Right renal cortex interstitium (tissue), 3 donors: Measurements from ENCODE around the gene PLEKHF1. TPM values are rescaled to one million over a fixed set of nuclear protein-coding genes. Genes with fewer than 3 reads are reported as not detected.
"Not testable (repeated sequence)": the region's sequence is repeated elsewhere in the genome, so short reads cannot be mapped to it uniquely, and the experiment has no call there.

ENCODE experiments used
- DNase-seq, 3 donors: peaks; one replicate each; pipeline ENCODE4 v3.0.0-alpha.2; 2013; ENCODE audit warnings: low read depth in 3 of 3, low spot score in 2 of 3
- polyA plus RNA-seq, 3 donors: library from polyadenylated mRNA; unstranded; fragments of 120-200 nt; gene quantifications; one replicate each; pipeline ENCODE4 v1.2.1, GENCODE V29; 2013; ENCODE audit not compliant: insufficient read length in 3 of 3

PLEKHF1 gene, protein sequence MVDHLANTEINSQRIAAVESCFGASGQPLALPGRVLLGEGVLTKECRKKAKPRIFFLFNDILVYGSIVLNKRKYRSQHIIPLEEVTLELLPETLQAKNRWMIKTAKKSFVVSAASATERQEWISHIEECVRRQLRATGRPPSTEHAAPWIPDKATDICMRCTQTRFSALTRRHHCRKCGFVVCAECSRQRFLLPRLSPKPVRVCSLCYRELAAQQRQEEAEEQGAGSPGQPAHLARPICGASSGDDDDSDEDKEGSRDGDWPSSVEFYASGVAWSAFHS
- polyA plus RNA-seq = 1 to 10 TPM; 1.2 to 1.7 (median 1.5) TPM

DNA sequence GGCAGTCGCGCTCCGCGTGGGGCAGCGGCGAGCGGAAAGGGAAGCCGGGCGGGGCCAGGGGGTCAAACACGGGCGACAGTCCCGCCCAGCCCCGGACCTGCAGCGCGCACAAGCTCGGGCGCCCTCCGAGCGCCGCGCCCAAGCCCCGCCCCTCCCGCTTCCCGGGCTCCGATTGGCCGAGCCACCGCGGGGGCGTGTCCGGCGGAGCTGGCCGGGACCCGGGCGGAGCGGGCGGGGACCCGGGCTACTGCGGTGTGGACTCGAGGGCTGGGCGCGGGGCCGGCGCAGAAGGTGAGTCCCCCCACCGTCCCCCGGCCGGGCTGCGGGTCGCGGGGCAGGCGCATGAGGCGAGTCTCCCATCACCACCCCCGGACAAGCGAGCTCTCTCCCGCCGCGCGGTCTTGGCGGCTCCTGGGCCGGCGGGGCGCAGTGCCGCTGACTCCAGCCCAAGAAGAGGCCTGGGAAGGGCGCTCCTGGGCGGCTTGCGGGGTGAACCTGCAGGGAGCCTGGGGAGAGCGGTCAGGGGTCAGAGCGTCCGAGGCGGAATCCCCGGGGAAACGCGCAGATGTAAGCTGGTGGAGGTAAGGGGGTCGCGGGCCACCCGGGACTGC, at the start of gene PLEKHF1:
TSS of gene PLEKHF1 (plus strand) at position 247 of the 611 bp plus-strand sequence. CDS start 8,379 bp downstream, outside the sequence.
- DNase-seq = peak in 2 of 3 donors; percentile 62 to 71

DNA sequence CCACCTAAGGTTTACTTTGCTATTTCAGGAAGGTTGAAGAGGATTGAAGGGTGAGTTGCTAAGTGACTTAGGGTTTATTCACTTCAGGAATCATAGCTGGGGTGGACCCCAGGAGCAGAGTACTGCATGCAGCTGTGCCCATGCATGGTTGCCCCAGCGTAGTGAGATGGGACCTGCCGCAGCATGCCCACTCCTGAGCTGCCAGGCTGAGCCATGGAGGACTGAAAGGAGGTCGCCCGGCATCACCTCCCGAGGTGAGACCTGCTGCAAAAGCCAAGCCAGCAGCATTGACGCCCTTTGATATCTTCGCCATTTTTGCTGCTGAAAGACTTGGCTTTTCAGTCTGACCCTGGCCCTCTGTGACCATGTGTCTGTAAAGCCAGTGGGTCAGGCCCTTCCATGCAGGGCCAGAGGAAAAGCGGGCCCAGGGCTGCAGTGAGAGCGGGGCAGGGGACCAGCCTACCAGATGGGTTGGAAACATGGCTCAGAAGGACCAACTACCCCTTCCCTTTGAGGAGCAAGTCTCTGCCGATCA, 49.3 kb upstream of the PLEKHF1 start:
- DNase-seq = no peak

GRCh38 chr19:29616541-29616940, 48.7 kb upstream of the PLEKHF1 start:
- DNase-seq = no peak

GRCh38 chr19:29617366-29618266, 47.6 kb upstream of the PLEKHF1 start:
- no peak for DNase-seq

DNA sequence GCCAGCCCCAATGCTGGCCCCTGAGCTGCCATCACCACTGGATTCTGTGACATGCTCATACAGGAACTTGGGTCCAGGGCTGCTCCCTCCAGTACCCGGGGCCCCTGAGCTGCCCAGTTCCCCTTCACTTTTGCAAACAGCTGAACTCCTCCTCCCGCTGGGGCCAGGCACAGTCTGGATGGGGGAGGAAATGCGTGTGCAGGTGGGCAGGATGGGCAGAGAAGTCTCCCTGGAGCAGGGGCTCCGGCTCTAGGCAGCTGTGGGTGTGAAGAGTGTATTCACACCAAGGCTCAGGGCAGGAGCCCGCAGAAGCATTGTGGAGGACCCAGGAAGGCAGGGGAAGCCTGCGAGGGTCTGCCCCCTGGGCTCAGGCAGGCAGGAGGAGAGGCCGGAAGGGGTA, 46.8 kb upstream of the PLEKHF1 start:
- no peak for DNase-seq

GRCh38 chr19:29618871-29619270, 46.4 kb upstream of the PLEKHF1 start:
- no peak for DNase-seq

DNA sequence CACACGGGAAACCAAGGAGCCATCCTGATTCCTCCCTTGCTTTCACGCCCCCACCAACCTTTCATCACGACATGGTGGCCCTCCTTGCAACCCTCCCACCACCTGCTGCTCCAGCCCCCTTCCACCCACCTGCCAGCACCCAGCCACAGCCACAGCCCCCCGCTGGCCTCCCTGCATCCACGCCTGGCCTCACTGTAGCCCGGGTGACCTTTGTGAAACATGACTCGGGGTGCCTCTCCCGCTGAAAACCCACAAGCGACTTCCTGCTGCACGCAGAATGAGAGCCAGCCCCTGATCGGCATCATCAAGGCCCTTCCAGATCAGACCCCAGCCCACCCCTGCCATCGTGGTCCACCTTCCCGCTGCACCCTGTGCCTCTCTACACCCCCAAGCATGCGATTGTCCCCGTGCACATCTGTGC, 44.3 kb upstream of the PLEKHF1 start:
- no peak for DNase-seq

DNA sequence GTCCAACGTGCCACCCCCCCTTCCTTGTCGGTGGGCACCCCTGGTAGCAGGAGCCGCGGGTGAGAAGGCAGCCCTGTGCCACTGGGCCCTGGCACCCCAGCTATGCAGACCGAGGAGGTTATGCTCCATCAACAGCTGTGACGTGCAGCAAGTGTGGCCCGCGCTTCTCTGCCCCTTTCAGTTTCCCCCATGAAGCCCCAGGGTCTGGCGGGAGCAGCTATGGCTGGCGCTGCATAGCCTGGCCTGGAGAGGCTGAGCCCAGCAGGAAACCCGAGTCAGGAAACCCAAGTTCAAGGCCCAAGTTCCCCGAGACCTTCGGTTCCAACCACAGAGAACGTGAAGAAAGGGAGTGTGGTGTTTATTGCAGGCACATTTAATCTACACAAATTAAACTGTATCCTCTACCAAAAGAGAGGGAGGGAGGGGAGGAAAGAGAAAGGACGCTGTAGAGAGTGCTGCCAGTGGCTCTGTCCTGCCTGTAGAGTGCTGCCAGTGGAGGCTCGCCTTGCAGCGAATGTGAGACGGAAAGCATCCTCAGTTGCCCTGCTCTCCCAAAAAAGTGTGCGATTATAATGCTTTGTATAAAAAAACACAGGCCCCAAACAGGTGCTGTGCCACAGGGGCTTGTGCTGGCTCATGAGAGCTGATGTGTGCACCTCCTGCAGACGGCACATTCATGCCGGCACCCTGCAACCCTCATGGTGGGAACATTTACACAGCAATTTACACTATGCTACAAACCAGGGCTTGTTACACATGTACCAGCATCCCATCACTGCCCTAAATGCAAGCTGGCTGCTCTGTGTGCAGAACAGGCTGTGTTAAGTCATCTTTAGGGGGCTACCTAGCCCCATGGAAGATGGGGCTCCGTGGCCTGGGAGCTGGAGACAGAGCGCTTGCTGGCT, 42.8 kb upstream of the PLEKHF1 start:
- no peak for DNase-seq

GRCh38 chr19:29623726-29624488, 41.4 kb upstream of the PLEKHF1 start:
- no peak for DNase-seq

DNA sequence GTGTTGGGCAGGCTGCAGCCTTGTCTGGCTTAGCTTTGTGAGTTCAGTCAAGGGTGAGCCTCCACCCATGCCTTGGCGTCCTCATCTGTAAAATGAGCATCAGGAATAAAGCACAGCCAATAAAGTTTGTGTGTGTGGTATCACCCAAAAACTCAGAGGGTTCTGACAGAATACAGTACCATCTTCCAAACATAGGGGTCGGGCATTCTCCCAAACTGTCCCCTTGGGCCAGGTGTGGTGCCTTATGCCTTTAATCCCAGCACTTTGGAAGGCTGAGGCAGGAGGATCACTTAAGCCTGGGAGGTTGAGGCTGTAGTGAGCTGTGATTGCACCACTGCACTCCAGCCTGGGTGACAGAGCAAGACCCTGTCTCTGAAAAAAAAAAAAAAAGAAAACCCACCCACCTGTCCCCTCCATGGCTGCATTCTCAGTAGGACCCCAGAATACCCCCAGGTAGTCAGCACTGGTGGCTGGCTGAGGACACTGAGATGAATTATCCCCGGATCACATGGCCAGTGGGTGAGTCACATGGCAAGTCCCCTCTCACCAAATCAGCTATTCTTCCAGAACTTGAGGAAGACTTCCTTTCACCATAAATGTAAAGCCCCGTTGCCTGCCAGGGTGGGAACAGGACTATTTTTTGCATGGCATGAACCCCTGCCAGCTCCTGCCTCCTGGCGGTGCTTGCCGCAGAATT, 40.6 kb upstream of the PLEKHF1 start:
- DNase-seq = no peak

GRCh38 chr19:29625186-29625651, 40.0 kb upstream of the PLEKHF1 start:
- DNase-seq = no peak

GRCh38 chr19:29626386-29626785, 38.9 kb upstream of the PLEKHF1 start:
- no peak for DNase-seq

- not testable (repeated sequence) for DNase-seq
These were observed 38.4 kb upstream of the PLEKHF1 start for GRCh38 chr19:29626832-29627231.

GRCh38 chr19:29628661-29629385, 36.4 kb upstream of the PLEKHF1 start:
- DNase-seq = no peak

DNA sequence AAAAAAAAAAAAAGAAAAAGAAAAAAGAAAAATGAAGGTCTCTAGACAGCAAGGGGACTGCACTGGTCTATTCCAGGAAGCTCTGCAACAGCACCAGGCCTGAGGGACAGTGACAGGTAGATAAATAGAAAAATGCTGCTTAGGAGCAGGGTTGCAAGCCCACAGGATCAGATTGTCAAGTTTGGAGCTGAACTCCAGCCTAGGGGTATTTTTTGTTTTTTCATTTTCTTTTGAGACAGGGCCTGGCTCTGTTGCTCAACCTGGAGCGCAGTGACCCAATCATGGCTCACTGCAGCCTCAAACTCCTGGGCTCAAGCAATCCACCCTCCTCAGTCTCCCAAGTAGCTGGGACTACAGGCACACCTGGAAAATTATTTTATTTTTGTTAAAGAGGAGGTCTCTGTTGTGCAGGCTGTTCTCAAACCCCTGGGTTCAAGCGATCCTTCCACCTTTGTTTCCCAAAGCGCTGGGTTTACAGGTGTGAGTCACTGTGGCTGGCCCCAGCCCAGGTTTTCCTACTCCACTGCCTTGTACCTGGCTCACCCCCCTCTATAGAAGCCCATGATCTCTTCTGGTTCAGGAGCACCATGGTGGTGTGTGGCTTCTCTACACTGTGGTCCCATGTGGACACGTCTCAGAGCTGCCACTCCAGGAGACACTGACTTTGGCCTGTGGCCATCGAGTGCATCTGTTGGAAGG, 35.3 kb upstream of the PLEKHF1 start:
- no peak for DNase-seq

GRCh38 chr19:29630655-29631054, 34.6 kb upstream of the PLEKHF1 start:
- no peak for DNase-seq

DNA sequence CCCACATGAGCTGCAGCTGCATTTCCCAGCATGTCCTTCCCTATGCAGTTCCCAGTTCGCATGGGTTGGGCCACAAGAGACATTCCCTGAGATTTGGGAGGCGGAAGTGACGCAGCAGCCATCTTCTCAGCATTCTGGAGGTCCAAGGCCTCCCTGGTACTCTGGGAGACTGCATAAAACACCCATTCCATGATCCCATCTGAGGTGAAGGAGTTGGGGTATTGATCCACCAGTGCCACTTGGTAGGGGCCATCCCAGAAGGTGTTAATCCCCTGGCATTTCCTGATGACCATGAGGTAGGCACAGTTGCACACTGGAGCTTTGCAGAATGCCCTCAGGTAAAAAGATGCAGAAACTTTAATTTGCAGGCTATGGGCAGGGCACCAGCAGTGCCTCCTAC, 33.8 kb upstream of the PLEKHF1 start:
- no peak for DNase-seq
